ENCODE measurements around the gene RCL1.

- TF ChIP-seq, protein P1, sequence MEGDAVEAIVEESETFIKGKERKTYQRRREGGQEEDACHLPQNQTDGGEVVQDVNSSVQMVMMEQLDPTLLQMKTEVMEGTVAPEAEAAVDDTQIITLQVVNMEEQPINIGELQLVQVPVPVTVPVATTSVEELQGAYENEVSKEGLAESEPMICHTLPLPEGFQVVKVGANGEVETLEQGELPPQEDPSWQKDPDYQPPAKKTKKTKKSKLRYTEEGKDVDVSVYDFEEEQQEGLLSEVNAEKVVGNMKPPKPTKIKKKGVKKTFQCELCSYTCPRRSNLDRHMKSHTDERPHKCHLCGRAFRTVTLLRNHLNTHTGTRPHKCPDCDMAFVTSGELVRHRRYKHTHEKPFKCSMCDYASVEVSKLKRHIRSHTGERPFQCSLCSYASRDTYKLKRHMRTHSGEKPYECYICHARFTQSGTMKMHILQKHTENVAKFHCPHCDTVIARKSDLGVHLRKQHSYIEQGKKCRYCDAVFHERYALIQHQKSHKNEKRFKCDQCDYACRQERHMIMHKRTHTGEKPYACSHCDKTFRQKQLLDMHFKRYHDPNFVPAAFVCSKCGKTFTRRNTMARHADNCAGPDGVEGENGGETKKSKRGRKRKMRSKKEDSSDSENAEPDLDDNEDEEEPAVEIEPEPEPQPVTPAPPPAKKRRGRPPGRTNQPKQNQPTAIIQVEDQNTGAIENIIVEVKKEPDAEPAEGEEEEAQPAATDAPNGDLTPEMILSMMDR (conservative IDR thresholded peaks at IDR 0.05) = no peak
- no peak for TF ChIP-seq EZH2 (IDR thresholded peaks at IDR 0.05; ENCODE audit: low read depth)
Observed at GRCh38 chr9:4803670-4804530, 11.2 kb downstream of the RCL1 start.
